GM12801 (cell line): ENCODE results near the gene CKS1B.

Experiments
- TF ChIP-seq, protein P1 (sequence below): IDR thresholded peaks from one replicate; pipeline ENCODE4 v1.5.1; 2011; ENCODE audit warnings: control low read depth; ENCODE audit not compliant: insufficient read length; ENCODE audit errors: extremely low read depth

The CKS1B gene

DNA sequence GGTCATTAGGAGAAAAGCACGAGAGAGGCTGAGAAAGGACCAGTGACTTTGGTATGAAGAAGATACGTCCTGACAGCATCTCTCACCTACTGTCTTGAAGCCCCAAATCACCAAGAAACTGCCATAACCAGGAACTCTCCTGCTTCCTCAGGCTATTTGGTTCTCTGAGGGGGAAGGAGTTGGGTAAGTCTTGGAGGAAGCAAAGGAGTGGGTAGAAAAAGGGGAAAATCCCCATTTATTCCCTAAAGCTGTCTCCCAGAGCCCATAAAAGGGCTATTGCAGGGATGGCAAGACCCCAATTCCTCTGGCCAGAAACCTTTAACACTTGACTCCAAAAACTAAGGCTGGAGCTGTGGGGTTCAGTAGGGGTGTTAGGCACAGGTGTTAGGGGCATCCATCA lies 16.4 kb upstream of the CKS1B start:
- TF ChIP-seq, protein P1, sequence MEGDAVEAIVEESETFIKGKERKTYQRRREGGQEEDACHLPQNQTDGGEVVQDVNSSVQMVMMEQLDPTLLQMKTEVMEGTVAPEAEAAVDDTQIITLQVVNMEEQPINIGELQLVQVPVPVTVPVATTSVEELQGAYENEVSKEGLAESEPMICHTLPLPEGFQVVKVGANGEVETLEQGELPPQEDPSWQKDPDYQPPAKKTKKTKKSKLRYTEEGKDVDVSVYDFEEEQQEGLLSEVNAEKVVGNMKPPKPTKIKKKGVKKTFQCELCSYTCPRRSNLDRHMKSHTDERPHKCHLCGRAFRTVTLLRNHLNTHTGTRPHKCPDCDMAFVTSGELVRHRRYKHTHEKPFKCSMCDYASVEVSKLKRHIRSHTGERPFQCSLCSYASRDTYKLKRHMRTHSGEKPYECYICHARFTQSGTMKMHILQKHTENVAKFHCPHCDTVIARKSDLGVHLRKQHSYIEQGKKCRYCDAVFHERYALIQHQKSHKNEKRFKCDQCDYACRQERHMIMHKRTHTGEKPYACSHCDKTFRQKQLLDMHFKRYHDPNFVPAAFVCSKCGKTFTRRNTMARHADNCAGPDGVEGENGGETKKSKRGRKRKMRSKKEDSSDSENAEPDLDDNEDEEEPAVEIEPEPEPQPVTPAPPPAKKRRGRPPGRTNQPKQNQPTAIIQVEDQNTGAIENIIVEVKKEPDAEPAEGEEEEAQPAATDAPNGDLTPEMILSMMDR = no peak

DNA sequence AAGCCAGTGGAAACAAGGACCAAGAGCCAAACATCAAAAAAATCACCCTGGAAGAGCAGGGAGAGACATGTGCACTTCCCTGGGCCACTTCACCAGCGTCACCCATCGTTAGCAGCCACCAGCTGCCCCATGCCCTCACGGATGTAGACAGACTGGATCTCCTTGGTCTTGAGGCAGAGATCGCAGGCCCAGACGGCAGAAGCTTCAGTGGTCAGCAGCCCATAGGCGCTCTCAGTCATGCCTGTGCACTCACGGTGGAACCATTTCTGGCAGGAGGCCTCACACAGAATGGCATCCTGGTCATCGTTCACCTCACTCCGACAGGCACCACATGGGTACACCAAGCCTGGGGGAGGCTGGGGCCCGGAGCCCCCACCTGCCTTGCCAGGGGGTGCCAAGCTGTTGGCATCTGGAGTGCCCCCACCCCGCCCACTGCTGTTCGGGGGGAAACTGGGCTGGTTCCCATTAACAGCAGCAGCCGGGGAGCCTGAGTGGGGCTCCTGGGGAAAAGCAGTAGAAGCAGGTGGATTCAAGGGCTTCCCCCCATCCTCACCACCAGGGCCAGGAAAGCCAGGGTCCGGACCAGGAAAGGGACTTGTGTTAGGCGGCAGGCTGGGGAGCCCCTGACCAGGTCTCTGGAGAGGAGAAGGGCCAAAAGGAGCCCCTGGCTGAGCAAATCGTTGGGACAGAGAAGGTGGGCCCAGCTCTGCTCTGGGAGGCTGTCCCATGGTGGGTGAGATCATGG lies 15.6 kb upstream of the CKS1B start:
- TF ChIP-seq, protein P1 = no peak

DNA sequence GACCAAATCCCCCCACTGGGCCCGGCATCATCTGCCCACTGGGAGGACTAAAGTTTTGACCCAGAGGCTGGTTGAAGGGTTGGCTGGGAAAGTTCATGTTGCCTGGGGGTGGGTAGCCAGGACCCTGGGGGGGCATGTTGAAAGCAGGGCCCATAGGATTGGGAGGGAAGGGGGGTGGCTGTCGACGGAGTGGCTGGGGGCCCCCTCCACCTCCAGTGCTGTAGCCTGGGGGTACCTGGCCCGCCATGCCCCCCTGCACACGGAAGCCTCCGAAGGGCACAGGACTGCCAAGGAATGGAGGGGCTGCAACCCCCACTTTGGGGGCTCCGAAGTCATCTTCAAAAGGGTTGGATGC lies 15.1 kb upstream of the CKS1B start:
- TF ChIP-seq, protein P1 = no peak

DNA sequence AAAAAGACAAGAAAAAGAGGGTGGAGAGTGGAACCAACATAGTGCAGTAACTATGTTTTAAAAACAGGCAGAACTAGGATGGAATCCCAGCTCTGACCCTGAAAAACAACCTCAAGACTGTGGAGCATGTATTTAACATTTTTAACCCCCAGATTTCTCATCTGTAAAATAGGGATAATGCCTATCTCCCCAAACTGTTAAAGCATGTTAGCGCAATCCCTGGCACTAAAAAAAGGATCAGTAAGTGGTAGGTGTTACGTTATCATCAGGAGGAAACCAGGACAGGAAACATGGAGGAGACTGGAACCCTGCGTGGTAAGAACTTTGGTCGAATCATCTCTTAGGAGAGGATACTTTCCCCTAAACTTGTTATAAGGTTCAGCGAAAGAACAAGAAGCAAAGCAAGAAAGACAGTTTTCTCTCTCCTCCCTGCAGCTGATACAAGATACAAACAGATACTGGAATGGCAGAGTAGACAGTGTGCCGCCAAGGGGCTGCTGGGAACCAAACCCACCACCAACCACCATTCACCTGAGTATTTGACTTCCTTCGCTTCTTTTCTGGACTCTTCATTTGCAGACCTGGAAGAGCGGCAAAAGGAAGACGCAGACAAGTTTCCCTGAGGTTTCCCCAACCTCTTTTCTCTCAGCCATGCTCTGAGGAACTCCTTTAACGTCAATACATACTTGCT lies 13.9 kb upstream of the CKS1B start:
- TF ChIP-seq, protein P1 = no peak

DNA sequence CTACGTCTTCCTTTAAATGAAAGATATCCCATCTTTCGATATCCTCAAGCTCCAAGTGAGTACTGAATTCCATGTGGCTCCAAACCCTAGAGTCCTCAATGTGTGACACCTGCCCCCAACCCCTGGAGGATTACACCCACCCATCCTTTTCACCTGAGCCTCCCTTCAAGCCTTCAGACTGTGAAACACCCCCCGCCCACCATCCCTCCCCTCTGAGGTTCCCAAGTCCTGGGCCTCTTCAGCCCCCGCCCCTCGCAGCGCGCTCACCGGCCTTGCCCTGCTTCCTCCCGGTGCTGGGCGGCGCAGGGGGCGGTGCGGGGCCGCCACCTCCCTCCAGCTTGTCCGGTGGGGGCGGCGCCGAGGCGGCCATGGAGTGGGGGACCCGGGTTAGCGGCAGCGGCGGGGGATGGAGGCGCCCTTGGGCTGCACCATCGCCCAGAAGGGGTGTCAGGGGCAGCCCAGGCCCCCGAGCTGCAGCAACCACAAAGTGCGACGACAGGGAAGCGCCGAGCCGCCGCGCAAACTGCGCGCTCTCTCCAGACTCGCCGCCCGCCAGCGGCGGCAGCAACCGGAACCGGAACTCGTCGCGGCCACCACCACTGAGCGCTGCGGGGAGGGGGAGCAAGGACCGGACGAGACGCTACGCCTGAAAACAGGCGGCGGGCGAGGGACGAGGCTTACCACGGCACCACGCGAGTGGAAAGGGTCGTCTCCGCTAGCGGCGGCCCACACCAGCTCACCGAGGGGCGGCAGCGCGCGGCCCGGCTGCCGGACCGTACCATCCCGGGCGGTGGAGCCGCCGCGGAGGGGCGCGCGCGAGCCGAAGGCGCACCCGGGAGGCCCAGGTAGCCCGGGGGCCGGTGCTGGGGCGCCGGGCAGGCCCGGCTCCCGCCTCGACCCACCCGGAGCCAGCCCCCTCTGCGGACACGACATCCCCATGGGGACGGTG lies 13.0 kb upstream of the CKS1B start, which contains the start of gene PYGO2:
Gene PYGO2, minus strand, starts transcription at position 576 of the 949 bp plus-strand sequence. Its CDS starts 206 bp downstream, at position 370.
- TF ChIP-seq, protein P1 = no peak

DNA sequence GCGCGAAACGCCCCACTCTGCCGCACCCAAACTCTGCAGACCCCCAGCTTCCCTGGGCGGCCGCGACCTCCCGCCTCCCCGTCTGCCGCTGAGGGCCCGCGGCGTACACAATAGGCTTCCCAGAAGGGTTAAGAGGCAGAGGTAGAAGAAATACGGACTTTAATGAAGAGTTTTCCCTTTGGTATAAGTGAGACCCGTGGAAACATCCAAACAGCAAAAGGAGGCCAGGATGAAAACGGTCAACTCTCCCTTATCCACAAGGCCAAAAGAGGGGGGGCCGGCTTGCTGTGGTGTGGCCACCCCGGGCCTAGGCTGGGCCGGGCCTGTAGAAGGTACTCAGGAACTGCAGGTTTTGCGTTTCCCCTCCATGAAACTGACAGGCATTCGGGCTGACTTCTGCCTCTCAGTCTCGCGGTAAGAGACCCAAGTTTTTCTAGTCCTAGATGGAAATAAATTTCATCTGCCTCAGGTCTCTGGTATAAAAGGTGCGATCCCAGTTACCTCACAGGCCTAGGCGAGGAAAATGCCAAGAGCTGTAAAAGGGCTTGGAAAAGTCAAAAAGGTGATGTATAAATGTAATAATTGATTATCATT lies 12.2 kb upstream of the CKS1B start:
- TF ChIP-seq, protein P1 = no peak
